Right lung (tissue), 5 donors: ENCODE data around the gene FGG. TPM values are rescaled to one million over a fixed set of nuclear protein-coding genes. Genes with fewer than 3 reads are reported as not detected.

Source experiments
- polyA plus RNA-seq, 5 donors: library from polyadenylated mRNA; unstranded; fragments of 120-200 nt; gene quantifications; one replicate each; pipeline versions ENCODE4 v1.2.1 to v1.2.3, GENCODE V29; 2013; ENCODE audit warnings: inconsistent platforms in 1 of 5, low replicate concordance in 1 of 5; ENCODE audit not compliant: insufficient read length in 5 of 5, insufficient read depth in 1 of 5

Gene FGG
- polyA plus RNA-seq, 5 donors, result 0.06 to 20.6 TPM; not detected in 3

Other genes with a start within 250 kb of the FGG start
- 1 to 10 TPM; 1.2 to 3.2 (median 2.1) TPM for gene DCHS2, start 120.9 kb downstream of the FGG start, polyA plus RNA-seq
- 100 to 1,000 TPM in 3 of 5 donors, 10 to 100 TPM in 2; 79.0 to 122 (median 112) TPM for gene PLRG1, start 62.3 kb downstream of the FGG start, polyA plus RNA-seq
- gene FGB, start 49.6 kb downstream of the FGG start, polyA plus RNA-seq, result 10 to 100 TPM in 1 of 5 donors, under 1 TPM in 2, not detected in 2; 0.09 to 31.3 (median 0.14) TPM
- 10 to 100 TPM in 1 of 5 donors, not detected in 4; 17.5 TPM for gene FGA, start 21.9 kb downstream of the FGG start, polyA plus RNA-seq
- under 1 TPM; 0.10 to 0.49 (median 0.16) TPM for gene LRAT, start 131.3 kb upstream of the FGG start, polyA plus RNA-seq
- under 1 TPM in 1 of 5 donors, not detected in 4; 0.12 TPM for gene RBM46, start 168.6 kb upstream of the FGG start, polyA plus RNA-seq